GM15510 (cell line): ENCODE measurements around the gene COX6A1.

Experiments
- POLR2A ChIP-seq: IDR thresholded peaks from 3 replicates; pipeline ENCODE4 v1.6.1; 2011; ENCODE audit warnings: borderline replicate concordance; ENCODE audit not compliant: insufficient read length; ENCODE audit errors: extremely low read depth

The COX6A1 gene

GRCh38 chr12:120472521-120472920 is 34.6 kb downstream of the COX6A1 start:
- TF ChIP-seq POLR2A, result no peak

GRCh38 chr12:120473807-120474615 is 36.1 kb downstream of the COX6A1 start:
- TF ChIP-seq POLR2A, result no peak

GRCh38 chr12:120474616-120474960 is 36.7 kb downstream of the COX6A1 start:
- no peak for TF ChIP-seq POLR2A

- no peak for TF ChIP-seq POLR2A
Observed at GRCh38 chr12:120475643-120476042, 37.7 kb downstream of the COX6A1 start.

DNA sequence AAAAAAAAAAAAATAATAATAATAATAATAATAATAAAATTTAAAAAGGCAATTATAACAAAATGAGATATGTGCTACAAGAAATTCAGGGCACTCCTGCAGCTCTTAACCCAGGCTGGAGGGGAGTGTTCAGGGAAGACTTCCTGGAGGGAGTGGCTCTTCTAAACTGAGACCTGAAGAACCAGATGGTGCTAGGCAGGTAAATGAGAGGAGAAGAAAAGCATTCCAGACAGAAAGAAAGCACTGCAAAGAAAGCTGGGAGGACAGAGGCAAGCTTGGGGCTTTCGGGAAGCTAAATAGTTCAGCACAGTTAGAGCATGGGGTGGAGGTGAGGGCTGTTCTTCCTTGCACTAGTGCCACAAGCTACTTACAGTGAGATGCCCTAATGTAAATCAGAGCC is 41.5 kb downstream of the COX6A1 start:
- no peak for TF ChIP-seq POLR2A

DNA sequence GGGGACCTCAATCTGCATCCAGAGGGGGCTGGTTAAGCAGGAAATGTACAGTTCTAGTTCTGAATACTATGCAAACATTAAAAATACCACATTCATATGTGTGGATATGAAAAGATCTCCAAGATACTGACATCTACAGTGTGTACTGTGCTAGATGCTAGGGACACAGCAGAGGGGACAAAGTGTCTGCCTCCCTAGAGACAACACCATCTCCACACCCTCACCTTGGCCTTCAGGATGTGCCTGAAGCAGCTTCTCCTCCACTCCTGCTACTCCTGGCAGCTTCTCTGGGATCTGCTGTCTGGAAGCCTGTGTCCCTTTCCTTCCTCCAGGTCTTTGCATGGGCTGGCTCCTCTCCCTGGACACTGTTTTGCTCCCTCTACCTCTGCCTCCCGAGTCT is 42.3 kb downstream of the COX6A1 start:
- no peak for TF ChIP-seq POLR2A

DNA sequence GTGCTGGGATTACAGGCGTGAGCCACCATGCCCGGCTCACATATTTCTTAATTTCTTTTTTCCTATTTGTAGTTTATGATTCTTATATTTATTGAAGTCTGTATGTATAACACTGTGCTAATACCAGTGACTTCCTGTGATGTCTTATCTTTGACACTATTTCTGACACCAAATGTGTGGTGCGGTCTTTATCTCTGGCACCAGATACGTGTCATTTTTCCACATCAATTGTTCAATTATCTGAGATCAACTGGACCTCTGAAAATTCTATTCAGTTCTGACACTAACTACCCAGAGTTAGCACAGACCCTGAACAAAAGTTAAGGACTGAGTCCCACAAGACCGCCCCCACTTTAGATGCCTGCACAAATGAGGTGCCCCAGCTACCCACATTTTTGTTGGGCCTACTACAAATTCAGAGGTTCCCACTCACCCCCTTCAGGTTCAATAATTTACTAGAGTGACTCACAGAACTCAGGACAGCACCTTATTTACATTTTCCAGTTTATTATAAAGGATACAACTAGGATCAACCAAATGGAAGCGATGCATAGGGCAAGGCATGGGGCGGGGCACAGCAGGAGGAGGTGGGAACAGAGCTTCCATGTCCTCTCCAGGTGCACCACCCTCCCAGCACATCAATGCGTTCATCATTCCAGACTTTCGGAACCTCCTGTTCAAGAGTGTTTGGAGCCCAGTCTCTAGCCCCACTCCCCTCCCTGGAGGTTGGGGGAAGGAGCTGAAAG is 43.3 kb downstream of the COX6A1 start:
- TF ChIP-seq POLR2A, result no peak

GRCh38 chr12:120483621-120484020 is 45.7 kb downstream of the COX6A1 start:
- no peak for TF ChIP-seq POLR2A

DNA sequence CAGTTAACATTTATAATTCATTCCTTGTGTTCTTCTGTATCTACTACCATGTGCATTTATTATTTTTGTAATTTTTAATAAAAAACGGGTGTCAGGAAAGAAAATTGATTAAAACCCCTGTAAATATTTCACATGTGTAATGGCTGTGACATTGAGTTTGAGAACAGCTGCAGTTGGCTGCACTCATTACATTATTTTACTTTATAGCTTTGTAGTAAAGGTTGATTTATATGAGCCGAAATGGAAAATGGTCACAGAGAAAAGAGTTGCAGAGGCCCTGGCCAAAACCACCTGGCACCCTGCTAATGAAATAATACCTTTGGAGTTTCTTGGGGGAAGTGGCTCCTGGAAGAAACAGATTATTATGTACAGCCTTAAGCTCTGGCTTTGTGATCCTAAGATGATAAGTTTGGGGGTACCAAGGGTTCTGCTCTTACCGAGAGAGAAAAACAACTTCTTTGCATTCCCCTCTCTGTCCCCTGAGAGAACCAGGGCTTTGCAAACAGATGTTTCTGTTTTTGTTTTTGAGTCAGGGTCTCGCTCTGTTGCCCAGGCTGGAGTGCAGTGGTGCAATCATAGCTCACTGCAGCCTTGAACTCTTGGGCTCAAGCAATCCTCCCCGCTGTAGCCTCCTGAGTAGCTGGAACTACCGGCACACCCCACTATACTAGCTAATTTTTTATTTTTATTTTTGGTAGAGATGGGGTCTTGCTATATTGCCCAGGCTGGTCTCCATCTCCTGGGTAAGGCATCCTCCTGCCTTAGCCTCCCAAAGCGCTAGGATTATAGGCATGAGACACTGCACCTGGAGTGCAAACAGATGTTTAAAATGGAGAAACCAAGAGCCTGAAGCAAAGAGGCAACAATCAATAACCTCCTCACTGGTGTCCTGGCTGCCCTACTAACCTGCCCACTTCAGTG is 48.3 kb downstream of the COX6A1 start:
- TF ChIP-seq POLR2A, result no peak

DNA sequence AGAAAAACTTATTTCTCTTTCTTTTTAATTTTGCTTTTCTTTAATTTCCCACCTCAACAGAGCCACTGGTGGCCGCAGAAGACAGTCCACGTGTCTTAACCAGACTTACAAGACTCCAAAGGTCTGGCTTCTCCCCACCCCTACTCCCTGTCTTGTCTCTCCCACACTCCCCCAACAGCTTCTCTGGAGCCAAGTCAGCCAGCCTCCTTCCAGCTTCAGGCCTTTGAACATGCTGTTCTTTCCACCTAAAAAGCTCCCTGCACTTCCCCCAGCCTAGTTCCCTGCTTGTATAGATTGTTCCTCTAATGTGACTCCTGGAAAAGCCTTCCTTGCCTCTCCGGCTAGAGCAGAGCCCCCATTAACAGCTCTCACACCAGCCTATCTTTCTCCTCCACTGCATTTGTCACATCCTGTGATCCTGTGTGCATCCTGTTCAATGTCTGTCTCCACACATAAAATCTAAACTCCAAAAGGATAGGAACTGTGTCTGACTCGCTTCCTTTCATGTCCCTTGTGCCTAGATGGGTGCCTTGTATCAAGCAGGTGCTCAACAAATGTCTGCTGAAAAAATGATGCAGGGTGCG is 50.2 kb downstream of the COX6A1 start:
- TF ChIP-seq POLR2A, result no peak

DNA sequence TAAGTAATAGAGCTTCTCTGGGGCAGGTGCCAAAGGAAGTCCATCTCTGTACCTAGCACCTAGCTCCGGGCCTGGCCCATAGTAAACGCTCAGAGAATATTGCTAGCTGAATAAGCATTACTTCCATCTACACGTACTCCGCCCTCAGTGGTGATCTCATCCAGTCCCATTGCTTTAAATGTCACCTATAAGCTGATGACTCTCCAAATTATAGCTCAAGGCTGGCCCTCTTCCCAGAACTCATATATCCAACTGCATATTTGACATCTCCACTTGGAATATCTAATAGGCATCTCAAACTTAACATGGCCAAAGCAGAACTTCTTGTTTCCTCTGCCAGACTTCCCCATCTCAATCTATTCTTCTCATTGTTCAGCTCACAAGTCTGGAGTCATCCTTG is 51.1 kb downstream of the COX6A1 start:
- no peak for TF ChIP-seq POLR2A

DNA sequence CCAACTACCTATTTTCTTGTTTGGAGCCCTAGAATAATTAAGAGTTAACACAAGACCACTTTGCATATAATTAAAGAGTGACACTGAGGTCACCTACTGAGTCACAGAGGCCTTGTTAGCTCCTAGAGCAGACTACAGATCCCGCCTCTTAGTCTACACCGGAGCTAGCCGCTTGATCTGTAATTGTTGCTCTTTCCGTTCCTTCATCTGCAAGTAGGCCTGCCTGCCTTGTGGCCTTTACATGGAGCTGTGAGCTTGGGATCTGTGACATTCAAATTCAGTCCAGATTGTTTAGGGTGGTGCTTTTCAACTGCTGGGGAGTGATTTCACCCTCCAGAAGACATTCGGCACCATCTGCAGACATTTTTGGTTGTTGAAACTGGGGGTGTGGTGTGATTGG is 52.4 kb downstream of the COX6A1 start:
- TF ChIP-seq POLR2A, result no peak
